ENCODE results near the gene TMEM59L. TPM values are rescaled to one million over a fixed set of nuclear protein-coding genes. Genes with fewer than 3 reads are reported as not detected.

TMEM59L gene
- total RNA-seq, 1 experiment from 2014 or later, result 0.71 TPM

DNA sequence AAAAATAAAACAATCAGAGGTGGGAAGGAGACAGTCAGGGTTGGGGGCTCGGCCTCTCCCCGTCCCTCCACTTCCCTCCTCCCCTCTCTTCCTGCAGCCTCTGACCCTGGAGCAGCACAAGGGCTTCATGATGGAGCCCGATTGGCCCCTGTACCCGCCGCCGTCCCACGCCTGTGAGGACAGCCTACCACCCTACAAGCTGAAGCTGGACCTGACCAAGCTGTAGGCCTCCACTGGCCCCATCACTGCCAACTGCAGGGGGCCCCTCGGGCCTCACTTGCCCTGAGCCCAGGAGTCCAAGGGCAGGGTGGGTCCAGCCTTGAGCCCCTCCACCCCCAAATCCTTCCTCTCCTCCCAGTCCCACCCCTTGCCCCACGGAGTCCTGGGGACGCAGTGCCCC, 7.6 kb downstream of the TMEM59L start:
- no peak for DNase-seq
- Mint-ChIP-seq H3K4me3 (ENCODE audit: low read depth, unreplicated experiment) (no peak overlapping the region), H3K27ac (ENCODE audit: unreplicated experiment) (no peak overlapping the region), H3K4me1 (ENCODE audit: low read depth, unreplicated experiment) (no peaks in the 10 kb centered on the region), H3K27me3 (ENCODE audit: unreplicated experiment) (peaks cover 8% of the 10 kb centered on the region), H3K9me3 (ENCODE audit: low read depth, unreplicated experiment) (no peaks in the 10 kb centered on the region), H3K36me3 (ENCODE audit: insufficient read depth, unreplicated experiment) (no peaks in the 10 kb centered on the region)
- no TSS peak for BruUV-seq (replicated peaks)
- intact Hi-C loops (cut with micrococcal nuclease; ENCODE audit: unreplicated experiment), result no loop called here
- CTCF ChIA-PET, result no interaction called here
- TF ChIP-seq CTCF (IDR thresholded peaks at IDR 0.05; ENCODE audit: unreplicated experiment), result no peak

- no peak overlapping the region for H3K4me3 Mint-ChIP-seq (ENCODE audit: low read depth, unreplicated experiment)
- H3K27me3 Mint-ChIP-seq (ENCODE audit: unreplicated experiment), result peaks cover 2% of the 10 kb centered on the region
- BruUV-seq (replicated peaks), result no TSS peak
- H3K9me3 Mint-ChIP-seq (ENCODE audit: low read depth, unreplicated experiment), result no peaks in the 10 kb centered on the region
- H3K36me3 Mint-ChIP-seq (ENCODE audit: insufficient read depth, unreplicated experiment), result no peaks in the 10 kb centered on the region
- CTCF ChIA-PET, result no interaction called here
- TF ChIP-seq CTCF (IDR thresholded peaks at IDR 0.05; ENCODE audit: unreplicated experiment), result no peak
- H3K4me1 Mint-ChIP-seq (ENCODE audit: low read depth, unreplicated experiment), result no peaks in the 10 kb centered on the region
- intact Hi-C loops (cut with micrococcal nuclease; ENCODE audit: unreplicated experiment), result no loop called here
- no peak overlapping the region for H3K27ac Mint-ChIP-seq (ENCODE audit: unreplicated experiment)
- no peak for DNase-seq
These were observed 8.2 kb downstream of the TMEM59L start for GRCh38 chr19:18620902-18621301.

GRCh38 chr19:18626906-18627305, 14.2 kb downstream of the TMEM59L start:
- BruUV-seq (replicated peaks), result no TSS peak
- no peak overlapping the region for H3K27ac Mint-ChIP-seq (ENCODE audit: unreplicated experiment)
- CTCF ChIA-PET, result no interaction called here
- H3K4me1 Mint-ChIP-seq (ENCODE audit: low read depth, unreplicated experiment), result no peaks in the 10 kb centered on the region
- H3K36me3 Mint-ChIP-seq (ENCODE audit: insufficient read depth, unreplicated experiment), result no peaks in the 10 kb centered on the region
- DNase-seq, result no peak
- intact Hi-C loops (cut with micrococcal nuclease; ENCODE audit: unreplicated experiment), result no loop called here
- H3K4me3 Mint-ChIP-seq (ENCODE audit: low read depth, unreplicated experiment), result no peak overlapping the region
- no peak for TF ChIP-seq CTCF (IDR thresholded peaks at IDR 0.05; ENCODE audit: unreplicated experiment)
- H3K27me3 Mint-ChIP-seq (ENCODE audit: unreplicated experiment), result no peaks in the 10 kb centered on the region
- H3K9me3 Mint-ChIP-seq (ENCODE audit: low read depth, unreplicated experiment), result no peaks in the 10 kb centered on the region

- no peak for TF ChIP-seq CTCF (IDR thresholded peaks at IDR 0.05; ENCODE audit: unreplicated experiment)
- no peaks in the 10 kb centered on the region for H3K4me1 Mint-ChIP-seq (ENCODE audit: low read depth, unreplicated experiment)
- no peak overlapping the region for H3K27ac Mint-ChIP-seq (ENCODE audit: unreplicated experiment)
- no TSS peak for BruUV-seq (replicated peaks)
- no peaks in the 10 kb centered on the region for H3K9me3 Mint-ChIP-seq (ENCODE audit: low read depth, unreplicated experiment)
- H3K4me3 Mint-ChIP-seq (ENCODE audit: low read depth, unreplicated experiment), result no peak overlapping the region
- no peak for DNase-seq
- no peaks in the 10 kb centered on the region for H3K36me3 Mint-ChIP-seq (ENCODE audit: insufficient read depth, unreplicated experiment)
- CTCF ChIA-PET, result no interaction called here
- intact Hi-C loops (cut with micrococcal nuclease; ENCODE audit: unreplicated experiment), result no loop called here
- H3K27me3 Mint-ChIP-seq (ENCODE audit: unreplicated experiment), result peaks cover 4% of the 10 kb centered on the region
These were observed 16.8 kb downstream of the TMEM59L start for GRCh38 chr19:18629166-18630088.
